ENCODE results near the gene TMX1. TPM values are rescaled to one million over a fixed set of nuclear protein-coding genes. Genes with fewer than 3 reads are reported as not detected.

TMX1 gene
- total RNA-seq, 4 donors from 2014 or later, result 11.4 to 25.8 (median 17.7) TPM

DNA sequence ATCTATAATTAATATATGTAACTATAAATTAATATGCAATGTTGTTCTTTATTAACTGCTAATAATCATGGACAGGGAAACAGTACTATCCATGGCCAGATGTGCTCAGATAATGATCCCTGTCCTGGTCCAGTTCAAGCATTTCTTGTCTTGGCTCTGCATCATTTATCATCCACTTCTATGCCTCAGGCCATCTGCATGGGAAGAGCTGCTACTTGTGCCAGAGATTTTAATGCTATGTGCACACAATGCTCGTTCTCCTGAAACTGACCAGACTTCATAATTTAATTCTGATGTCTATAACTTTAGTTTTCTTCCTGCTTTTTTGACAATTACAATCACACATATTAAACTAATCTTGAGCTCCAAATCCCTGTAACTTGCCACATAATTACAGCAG, 11.2 kb upstream of the TMX1 start:
- intact Hi-C loops (cut with DNase I; ENCODE audit: low total_unique reads), result no loop called here
- H3K4me3 ChIP-seq (ENCODE audit: low read depth, poor library complexity, severe bottlenecking), result no peak overlapping the region
- DNase-seq (ENCODE audit: low spot score in 2 of 2), result no peak
- WGBS, 2 donors, result 18 to 45% methylated on average over 1 of the region's 1 CpG
- TF ChIP-seq, protein P1, sequence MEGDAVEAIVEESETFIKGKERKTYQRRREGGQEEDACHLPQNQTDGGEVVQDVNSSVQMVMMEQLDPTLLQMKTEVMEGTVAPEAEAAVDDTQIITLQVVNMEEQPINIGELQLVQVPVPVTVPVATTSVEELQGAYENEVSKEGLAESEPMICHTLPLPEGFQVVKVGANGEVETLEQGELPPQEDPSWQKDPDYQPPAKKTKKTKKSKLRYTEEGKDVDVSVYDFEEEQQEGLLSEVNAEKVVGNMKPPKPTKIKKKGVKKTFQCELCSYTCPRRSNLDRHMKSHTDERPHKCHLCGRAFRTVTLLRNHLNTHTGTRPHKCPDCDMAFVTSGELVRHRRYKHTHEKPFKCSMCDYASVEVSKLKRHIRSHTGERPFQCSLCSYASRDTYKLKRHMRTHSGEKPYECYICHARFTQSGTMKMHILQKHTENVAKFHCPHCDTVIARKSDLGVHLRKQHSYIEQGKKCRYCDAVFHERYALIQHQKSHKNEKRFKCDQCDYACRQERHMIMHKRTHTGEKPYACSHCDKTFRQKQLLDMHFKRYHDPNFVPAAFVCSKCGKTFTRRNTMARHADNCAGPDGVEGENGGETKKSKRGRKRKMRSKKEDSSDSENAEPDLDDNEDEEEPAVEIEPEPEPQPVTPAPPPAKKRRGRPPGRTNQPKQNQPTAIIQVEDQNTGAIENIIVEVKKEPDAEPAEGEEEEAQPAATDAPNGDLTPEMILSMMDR (IDR thresholded peaks at IDR 0.05), result no peak
- no peak for TF ChIP-seq POLR2A (IDR thresholded peaks at IDR 0.05)

DNA sequence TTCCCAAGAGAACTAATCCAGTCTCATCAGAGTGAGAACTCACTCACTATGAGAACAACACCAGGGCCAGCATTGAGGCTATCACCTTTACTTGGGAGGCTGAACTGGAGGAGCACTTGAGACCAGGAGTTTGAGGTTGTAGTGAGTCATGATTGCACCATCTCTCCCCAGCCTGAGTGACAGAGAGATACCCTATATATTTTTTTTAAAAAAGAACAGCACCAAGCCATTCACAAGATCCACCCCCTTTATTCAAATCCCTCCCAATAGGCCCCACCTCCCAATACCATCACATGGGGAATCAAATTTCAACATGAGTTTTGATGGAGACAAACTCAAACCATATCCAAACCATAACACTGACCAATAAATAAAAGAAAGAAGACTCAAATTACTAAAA, 3.7 kb upstream of the TMX1 start:
- no peak for TF ChIP-seq POLR2A (IDR thresholded peaks at IDR 0.05)
- TF ChIP-seq, protein P1 (IDR thresholded peaks at IDR 0.05), result no peak
- H3K4me3 ChIP-seq (ENCODE audit: low read depth, poor library complexity, severe bottlenecking), result no peak overlapping the region
- DNase-seq (ENCODE audit: low spot score in 2 of 2), result no peak
- intact Hi-C loops (cut with DNase I; ENCODE audit: low total_unique reads), result no loop called here

DNA sequence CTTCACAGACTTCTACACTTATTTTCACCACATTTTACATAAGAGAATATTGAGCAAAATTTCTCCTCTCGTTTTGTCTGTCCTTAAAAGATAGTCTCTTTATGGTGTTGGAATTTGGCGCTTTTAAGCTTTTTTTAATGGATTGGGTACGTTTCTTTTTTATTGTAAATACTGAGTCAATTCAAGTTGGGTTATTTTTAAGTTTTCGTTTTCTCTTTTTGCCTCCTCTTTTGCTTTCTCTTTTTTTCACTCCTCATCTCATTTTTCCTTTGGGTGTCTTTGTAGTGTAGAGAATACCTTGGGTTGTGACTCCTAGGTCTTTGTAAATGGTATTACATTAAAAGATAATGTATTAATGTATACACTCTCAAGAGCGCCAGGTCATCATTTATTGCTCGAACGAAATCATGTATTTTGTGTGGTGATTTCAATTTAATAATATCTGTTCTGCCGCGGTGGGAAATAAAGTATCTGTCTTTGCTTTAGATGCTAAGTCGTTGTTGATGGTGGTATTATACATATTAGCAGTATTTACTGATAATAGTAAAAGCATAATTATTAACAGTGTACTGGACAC, 845 bp downstream of the TMX1 start:
- H3K4me3 ChIP-seq (ENCODE audit: low read depth, poor library complexity, severe bottlenecking), result peak overlapping the region; percentile 93
- intact Hi-C loops (cut with DNase I; ENCODE audit: low total_unique reads), result no loop called here
- no peak for DNase-seq (ENCODE audit: low spot score in 2 of 2)
- TF ChIP-seq, protein P1 (IDR thresholded peaks at IDR 0.05), result no peak
- no peak for TF ChIP-seq POLR2A (IDR thresholded peaks at IDR 0.05)
- WGBS, 2 donors, result 10 to 12% methylated on average over 10 of the region's 10 CpGs

DNA sequence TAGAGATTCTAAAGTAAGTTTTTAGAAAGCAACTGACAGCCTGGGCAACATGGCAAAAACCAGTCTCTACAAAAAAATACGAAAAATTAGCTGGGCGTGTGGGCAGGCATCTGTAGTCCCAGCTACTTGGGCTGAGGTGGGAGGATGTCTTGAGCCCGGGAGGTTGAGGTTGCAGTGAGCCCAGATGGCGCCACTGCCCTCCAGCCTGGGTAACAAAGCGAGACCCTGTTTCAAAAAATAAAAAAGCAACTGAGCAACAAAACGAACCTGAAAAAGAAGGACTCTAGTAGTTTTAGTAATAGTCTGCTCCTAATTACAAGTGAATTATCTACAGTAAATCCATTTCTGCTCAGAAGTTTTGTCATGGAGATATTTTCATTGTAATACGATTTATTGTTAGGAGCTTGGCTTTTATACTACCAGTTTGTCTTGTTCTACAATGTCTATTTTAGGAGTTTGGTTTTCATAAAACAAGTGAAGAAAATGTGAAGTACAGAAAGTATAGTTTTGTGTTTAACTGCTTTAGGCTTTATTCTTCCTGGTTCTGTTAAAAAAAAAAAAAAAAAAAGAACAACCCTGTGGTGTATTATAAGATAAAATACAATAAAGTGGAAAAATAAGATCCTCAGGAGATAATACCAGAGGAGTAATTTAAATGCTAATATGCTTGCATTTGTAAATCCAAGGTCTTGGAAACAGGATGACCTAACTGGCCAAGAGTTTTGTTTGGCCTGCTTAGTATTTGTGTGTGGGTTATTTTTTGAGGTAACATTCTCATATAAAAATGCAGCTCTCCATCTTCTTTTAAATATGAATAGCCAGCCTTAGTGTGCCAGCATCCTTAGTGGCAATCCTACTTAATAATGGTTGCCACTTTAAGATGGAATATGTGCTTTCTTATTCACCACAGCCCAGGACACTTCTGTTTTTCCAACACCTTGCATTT, 2.8 kb downstream of the TMX1 start:
- no peak for TF ChIP-seq POLR2A (IDR thresholded peaks at IDR 0.05)
- TF ChIP-seq, protein P1 (IDR thresholded peaks at IDR 0.05), result no peak
- H3K4me3 ChIP-seq (ENCODE audit: low read depth, poor library complexity, severe bottlenecking), result no peak overlapping the region
- intact Hi-C loops (cut with DNase I; ENCODE audit: low total_unique reads), result no loop called here
- DNase-seq (ENCODE audit: low spot score in 2 of 2), result no peak
- WGBS, 2 donors, result 38 to 44% methylated on average over 7 of the region's 7 CpGs

DNA sequence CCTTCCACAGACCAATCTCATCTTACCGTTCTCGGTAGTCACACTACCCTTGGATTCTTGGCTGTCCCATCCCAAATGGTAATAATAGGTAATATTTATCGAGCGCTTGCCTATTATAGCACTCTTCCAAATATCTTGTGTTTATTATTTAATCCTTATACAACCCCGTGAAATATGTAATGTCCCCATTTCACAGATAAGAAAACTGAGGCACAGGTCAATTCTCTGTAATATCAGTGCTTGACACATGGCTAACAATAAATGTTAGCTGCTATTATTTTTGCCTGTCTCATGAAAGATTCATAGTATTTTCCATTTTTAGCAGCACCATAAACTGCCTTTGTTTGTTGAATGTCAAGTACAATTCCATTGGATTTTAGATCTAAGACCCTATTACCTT, 4.5 kb downstream of the TMX1 start:
- WGBS, 2 donors, result 95 to 98% methylated on average over 5 of the region's 5 CpGs
- no peak overlapping the region for H3K4me3 ChIP-seq (ENCODE audit: low read depth, poor library complexity, severe bottlenecking)
- no peak for DNase-seq (ENCODE audit: low spot score in 2 of 2)
- intact Hi-C loops (cut with DNase I; ENCODE audit: low total_unique reads), result no loop called here
- TF ChIP-seq, protein P1 (IDR thresholded peaks at IDR 0.05), result no peak
- no peak for TF ChIP-seq POLR2A (IDR thresholded peaks at IDR 0.05)
